GM12865 (cell line): ENCODE measurements around the gene FAF2.

Experiments
- DNase-seq: peaks from one replicate; pipeline ENCODE4 v3.0.0; 2010; ENCODE audit warnings: low read depth
- H3K4me3 ChIP-seq: 2 replicates; pipeline ENCODE4 v1.5.1; 2011; ENCODE audit warnings: mild to moderate bottlenecking, low read depth, low read length, control low read depth
- CTCF ChIP-seq: IDR thresholded peaks from 2 replicates; pipeline ENCODE4 v1.5.1; 2011; ENCODE audit warnings: low read length, control low read depth, low read depth, inconsistent platforms; ENCODE audit not compliant: insufficient read depth; ENCODE audit errors: missing control alignments

Gene FAF2

GRCh38 chr5:176444742-176445141, 3.4 kb upstream of the FAF2 start:
- no peak for DNase-seq
- no peak overlapping the region for H3K4me3 ChIP-seq
- TF ChIP-seq CTCF: no peak

GRCh38 chr5:176446028-176446665, 2.0 kb upstream of the FAF2 start:
- TF ChIP-seq CTCF: no peak
- DNase-seq: no peak
- H3K4me3 ChIP-seq: no peak overlapping the region

- TF ChIP-seq CTCF: no peak
- peak; percentile 3 for DNase-seq
- H3K4me3 ChIP-seq: peak overlapping the region; percentile 77
Measured at GRCh38 chr5:176446884-176447590, 1.1 kb upstream of the FAF2 start.

DNA sequence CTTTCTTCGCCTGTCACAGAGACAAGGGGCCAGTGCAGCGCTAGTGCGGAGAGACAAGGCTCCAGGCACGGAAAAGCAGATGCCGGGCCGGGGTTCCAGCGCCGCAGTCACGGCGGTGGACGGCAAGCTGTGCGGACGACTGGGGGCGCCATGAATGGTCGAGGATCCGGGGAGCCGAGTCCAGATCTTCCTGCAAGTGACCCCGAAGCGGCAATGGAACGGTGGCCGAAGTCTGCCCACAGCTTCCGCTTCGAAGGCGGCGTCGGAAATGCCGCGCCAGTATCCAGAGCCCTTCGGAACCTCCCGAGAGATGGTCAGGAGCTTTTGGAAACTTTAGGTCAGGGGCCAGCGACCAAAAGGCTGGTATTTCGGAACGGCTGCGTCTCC, 601 bp upstream of the FAF2 start:
- peak overlapping the region; percentile 77 for H3K4me3 ChIP-seq
- no peak for DNase-seq
- no peak for TF ChIP-seq CTCF

- no peak for TF ChIP-seq CTCF
- H3K4me3 ChIP-seq: no peak overlapping the region
- DNase-seq: no peak
Measured at GRCh38 chr5:176450077-176450476, 1.9 kb downstream of the FAF2 start.

- H3K4me3 ChIP-seq: no peak overlapping the region
- no peak for DNase-seq
- no peak for TF ChIP-seq CTCF
Measured at GRCh38 chr5:176454724-176455394, 6.7 kb downstream of the FAF2 start.
